NCI-H2196 (cell line): ENCODE results near the gene SLC33A1.
"Not testable (repeated sequence)": the region's sequence is repeated elsewhere in the genome, so short reads cannot be mapped to it uniquely, and the experiment has no call there.

Experiments used
- DNase-seq: peaks from one replicate; lab custom pipeline; 2025; ENCODE audit not compliant: unreplicated experiment; lab: John Stamatoyannopoulos, UW

Gene SLC33A1

GRCh38 chr3:155854141-155854940 is at the start of gene SLC33A1:
Gene SLC33A1 (minus strand): TSS chr3:155854427. CDS start chr3:155853997, 430 bp downstream.
- peak; percentile 100 for DNase-seq

- no peak for DNase-seq
These were observed 41.2 kb upstream of the SLC33A1 start for GRCh38 chr3:155895379-155895900.

- DNase-seq, result no peak
These were observed 37.1 kb upstream of the SLC33A1 start for GRCh38 chr3:155891321-155891720.

GRCh38 chr3:155890671-155891190 is 36.5 kb upstream of the SLC33A1 start:
- no peak for DNase-seq

GRCh38 chr3:155889952-155890351 is 35.7 kb upstream of the SLC33A1 start:
- no peak for DNase-seq

GRCh38 chr3:155889212-155889611 is 35.0 kb upstream of the SLC33A1 start:
- no peak for DNase-seq

- no peak for DNase-seq
These were observed 32.7 kb upstream of the SLC33A1 start for GRCh38 chr3:155886915-155887314.

GRCh38 chr3:155886348-155886747 is 32.1 kb upstream of the SLC33A1 start:
- DNase-seq, result not testable (repeated sequence)

- no peak for DNase-seq
These were observed 31.1 kb upstream of the SLC33A1 start for GRCh38 chr3:155885292-155885691.

GRCh38 chr3:155884292-155884691 is 30.1 kb upstream of the SLC33A1 start:
- no peak for DNase-seq

GRCh38 chr3:155880286-155880685 is 26.1 kb upstream of the SLC33A1 start:
- no peak for DNase-seq

- no peak for DNase-seq
These were observed 22.3 kb upstream of the SLC33A1 start for GRCh38 chr3:155876503-155876902.

GRCh38 chr3:155876037-155876436 is 21.8 kb upstream of the SLC33A1 start:
- DNase-seq, result no peak

- no peak for DNase-seq
These were observed 18.8 kb upstream of the SLC33A1 start for GRCh38 chr3:155872904-155873646.

- no peak for DNase-seq
These were observed 17.5 kb upstream of the SLC33A1 start for GRCh38 chr3:155871746-155872158.

- peak; percentile 46 for DNase-seq
These were observed 16.9 kb upstream of the SLC33A1 start for GRCh38 chr3:155870945-155871745.

GRCh38 chr3:155870133-155870944 is 16.1 kb upstream of the SLC33A1 start, which contains the start of gene GMPS:
Gene GMPS (plus strand): TSS chr3:155870650. CDS start chr3:155870871, 221 bp downstream.
- DNase-seq, result peak; percentile 99

- DNase-seq, result no peak
These were observed 15.5 kb upstream of the SLC33A1 start for GRCh38 chr3:155869691-155870090.

GRCh38 chr3:155863072-155863784 is 9.0 kb upstream of the SLC33A1 start:
- no peak for DNase-seq
